GM18873 (cell line): ENCODE measurements around the gene IKZF2.
"Not testable (repeated sequence)": the region's sequence is repeated elsewhere in the genome, so short reads cannot be mapped to it uniquely, and the experiment has no call there.

Experiments
- ATAC-seq: cut with Tn5 transposase; IDR thresholded peaks from one replicate; pipeline ENCODE4 v1.9.1; 2021; ENCODE audit warnings: mild to moderate bottlenecking, moderate library complexity, moderate number of reproducible peaks; ENCODE audit not compliant: unreplicated experiment, low FRiP score

The IKZF2 gene

DNA sequence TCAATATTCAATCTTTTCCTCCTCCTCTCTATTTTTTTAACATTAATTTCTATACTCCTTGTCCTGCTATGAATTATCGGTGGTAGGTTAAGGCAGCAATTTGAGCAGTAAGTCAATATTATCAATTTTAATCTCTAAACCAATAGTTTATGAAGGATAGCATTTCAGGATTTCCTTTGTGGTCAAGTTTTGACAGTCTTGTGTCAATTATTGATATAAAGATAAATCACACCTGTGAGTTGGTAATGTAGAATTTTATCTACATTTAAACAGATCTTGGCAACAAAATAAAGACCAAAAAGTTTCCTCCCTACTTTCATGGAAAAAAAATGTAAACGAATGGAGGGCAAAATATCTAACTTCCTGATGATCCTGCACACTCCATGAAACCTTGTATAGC, 87.3 kb downstream of the IKZF2 start:
- ATAC-seq = no peak

DNA sequence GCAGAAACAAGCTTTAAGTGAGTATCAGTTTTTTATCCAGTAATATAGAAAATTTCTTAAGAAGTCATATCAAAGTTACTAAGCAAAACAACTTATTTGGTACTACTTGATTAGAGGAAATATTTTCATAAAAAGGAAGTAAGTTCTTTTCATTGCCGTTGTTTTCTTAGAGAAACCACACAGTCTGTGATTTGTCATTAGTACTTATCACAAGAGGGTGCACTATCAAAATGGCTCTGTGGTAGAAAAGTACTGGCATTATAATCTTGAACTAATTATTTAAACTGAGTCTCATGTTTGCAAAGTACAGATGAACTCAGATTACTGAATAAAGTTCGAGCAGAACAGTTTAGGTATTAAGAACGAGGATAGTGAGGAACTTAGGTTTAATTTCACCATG, 93.4 kb downstream of the IKZF2 start:
- no peak for ATAC-seq

DNA sequence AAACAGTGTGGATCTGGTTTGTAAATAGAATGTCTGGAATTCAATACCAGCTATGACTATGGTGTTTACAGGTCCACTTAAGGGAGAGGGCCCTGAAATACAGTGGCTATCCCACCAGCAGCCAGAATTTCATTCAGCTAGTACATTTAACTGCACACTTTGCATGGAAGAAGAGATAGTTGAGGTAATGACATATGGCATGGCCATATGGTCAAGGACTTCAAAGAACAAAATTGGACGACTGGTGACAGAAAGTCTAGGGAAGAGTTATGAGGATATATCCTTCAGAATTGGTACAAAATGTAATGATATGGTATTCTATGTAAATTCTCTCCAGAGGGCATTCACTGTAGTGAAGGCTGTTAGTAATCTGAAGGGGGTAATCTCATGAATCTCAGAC, 105.0 kb downstream of the IKZF2 start:
- ATAC-seq = no peak

- no peak for ATAC-seq
Measured at GRCh38 chr2:213043566-213043965, 107.8 kb downstream of the IKZF2 start.

DNA sequence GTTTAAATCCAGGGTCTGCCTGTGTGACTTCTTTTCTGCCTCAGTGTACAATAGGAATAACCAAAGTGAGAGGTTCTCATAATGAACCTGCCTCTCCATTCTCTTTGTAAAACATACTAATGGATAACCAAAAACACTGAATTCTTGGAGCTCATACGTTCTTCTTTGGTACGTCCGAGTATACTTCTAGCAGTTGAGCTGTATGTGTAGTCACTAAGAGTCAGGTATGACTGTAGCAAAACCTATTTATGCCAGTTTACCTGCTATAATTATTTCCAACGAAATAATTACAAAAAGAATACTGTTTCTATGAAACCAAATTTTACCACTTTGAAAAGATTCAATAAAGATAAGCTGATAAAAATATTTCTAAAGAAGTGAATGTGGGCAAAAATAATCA, 109.2 kb downstream of the IKZF2 start:
- ATAC-seq = no peak

DNA sequence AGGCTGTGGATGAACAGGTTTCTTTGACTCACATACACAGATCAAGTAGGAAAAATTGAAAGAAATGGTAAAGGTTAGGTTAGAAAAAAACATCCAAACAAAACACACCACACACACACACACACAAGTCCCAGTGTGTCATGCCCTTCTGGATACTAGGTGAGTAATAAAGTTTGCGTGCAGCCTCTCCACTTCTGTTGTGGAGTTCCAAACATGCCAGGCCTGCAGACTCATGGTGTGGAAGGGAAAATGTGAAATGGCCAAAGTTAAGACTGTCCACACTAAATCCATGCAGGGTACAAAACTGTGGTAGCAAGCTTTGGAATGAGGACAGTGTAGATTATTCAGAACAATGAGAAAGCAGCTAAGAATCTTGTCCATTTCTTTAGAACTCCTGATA, 114.6 kb downstream of the IKZF2 start:
- ATAC-seq = no peak

DNA sequence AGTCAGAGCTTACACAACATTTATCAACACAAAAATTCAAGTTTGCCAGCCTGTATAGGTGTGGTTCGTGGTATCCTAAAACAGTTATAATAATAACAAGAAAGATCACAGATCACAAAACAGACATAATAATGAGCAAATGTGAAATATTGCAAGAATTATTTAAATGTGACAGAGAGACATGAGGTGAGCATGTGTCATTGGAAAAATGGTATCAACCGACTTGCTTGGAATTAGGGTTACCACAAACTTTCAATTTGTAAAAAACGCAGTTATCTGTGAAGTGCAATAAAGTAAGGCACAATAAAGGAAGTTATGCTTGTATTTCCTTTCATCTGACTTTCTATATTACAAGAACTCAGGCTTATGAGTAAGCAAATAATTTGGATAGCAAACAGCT, 116.8 kb downstream of the IKZF2 start:
- no peak for ATAC-seq

- no peak for ATAC-seq
Measured at GRCh38 chr2:213032607-213033006, 118.8 kb downstream of the IKZF2 start.

DNA sequence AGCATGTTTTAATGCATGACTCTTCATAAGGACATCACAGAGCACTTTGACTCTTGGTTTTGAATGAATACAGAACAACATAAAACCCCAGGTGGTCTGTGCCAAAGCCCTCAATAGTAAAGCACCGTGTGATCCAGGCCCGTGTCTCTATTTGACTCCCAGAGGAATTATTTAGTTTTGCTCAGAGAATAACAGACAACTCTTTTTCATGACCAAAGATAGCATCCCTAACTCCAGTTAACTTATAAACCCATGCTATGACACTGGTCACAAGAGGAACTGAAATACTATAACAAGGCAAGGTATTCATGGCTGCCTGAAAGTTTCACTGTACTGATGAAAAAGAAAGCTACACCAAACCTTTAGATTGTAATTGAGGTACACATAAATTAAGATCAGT, 128.4 kb downstream of the IKZF2 start:
- ATAC-seq = peak; percentile 75

GRCh38 chr2:213021971-213022899, 129.2 kb downstream of the IKZF2 start:
- peak; percentile 80 for ATAC-seq

DNA sequence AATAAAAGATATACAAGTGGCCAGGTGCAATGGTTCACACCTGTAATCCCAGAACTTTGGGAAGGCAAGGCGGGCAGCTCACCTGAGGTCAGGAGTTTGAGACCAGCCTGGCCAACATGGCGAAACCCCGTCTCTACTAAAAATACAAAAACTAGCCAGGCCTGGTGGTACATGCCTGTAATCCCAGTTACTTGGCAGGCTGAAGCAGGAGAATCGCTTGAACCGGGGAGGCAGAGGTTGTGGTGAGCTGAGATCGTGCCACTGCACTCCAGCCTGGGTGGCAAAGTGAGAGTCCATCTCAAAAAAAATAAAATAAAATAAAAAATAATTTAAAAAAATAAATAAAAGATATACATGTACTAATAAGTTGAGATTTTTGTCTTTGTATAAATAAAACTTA, 130.5 kb downstream of the IKZF2 start:
- not testable (repeated sequence) for ATAC-seq

- no peak for ATAC-seq
Measured at GRCh38 chr2:213020268-213020667, 131.1 kb downstream of the IKZF2 start.

- ATAC-seq = no peak
Measured at GRCh38 chr2:213019368-213019767, 132.0 kb downstream of the IKZF2 start.

GRCh38 chr2:213018340-213018901, 133.0 kb downstream of the IKZF2 start:
- ATAC-seq = no peak

DNA sequence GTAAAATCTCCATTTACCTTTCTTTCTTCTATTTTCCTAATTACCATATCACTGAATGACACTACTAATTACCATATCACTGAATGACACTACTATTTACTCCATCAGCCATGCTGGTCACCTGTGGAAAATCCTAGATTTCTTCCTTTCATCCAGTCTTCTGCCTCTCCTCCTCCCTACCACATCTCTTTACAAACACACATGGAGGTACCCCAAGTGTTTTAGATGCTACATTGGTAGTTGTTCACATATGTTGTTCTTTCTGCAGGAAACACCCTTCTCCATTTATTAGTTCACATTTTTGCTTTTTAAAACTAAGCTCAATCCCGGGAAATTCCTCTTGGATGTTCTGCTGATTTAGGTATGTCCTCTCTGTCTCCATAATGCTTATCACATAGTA, 134.0 kb downstream of the IKZF2 start:
- no peak for ATAC-seq

DNA sequence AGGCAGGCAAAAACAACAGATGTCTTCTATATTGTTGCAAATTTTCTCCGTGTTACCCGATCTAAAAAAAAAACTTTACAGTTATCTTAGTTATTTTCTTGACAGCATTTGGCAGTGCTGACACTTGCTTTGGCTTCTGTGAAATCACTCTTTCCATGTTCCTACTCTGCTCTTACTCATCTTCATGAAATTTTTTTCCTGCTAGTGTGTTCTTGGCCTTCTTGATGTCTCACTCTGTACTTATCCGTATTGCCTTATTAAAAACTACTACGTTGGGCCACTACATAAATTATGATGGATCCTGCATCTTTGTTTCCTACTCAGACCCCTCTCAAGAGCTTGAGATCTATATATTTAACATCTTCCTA, 134.4 kb downstream of the IKZF2 start:
- ATAC-seq = no peak

DNA sequence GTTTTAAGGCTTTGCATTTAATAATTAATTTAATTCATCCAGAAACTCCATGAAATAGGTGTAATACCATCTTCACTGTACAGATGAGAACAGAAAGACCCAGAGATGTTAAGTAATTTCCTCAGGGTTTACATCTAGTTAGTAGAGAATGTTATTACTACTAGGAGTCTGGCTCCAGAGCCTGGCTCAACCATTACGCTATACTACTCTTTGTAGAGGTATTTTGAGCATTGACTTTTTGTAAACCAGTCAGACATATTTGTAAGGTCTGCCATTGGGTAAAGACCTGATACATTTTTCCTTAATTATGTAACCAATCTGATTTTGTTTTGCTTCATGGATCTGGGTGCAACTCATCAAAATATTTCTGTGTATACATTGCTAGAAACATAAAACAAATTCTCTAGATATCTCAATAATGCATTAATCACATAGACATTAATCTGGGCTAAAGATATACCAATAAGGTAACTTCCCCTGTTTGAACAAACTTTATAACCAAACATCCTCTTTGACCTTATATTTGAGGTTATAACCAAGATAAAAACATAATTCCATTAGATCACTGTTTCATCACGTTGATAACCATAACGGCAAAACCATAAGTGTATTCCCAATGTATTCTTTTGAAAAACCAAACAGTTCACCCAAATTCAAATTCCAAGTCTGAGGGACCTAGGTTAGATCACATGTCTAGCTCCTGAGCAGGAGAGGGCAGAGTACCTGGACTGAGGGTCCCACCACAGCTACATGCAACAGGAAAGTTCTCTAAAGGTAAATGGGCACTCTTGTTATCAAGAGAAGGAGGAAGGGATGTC, 135.0 kb downstream of the IKZF2 start:
- ATAC-seq = peak; percentile 36

DNA sequence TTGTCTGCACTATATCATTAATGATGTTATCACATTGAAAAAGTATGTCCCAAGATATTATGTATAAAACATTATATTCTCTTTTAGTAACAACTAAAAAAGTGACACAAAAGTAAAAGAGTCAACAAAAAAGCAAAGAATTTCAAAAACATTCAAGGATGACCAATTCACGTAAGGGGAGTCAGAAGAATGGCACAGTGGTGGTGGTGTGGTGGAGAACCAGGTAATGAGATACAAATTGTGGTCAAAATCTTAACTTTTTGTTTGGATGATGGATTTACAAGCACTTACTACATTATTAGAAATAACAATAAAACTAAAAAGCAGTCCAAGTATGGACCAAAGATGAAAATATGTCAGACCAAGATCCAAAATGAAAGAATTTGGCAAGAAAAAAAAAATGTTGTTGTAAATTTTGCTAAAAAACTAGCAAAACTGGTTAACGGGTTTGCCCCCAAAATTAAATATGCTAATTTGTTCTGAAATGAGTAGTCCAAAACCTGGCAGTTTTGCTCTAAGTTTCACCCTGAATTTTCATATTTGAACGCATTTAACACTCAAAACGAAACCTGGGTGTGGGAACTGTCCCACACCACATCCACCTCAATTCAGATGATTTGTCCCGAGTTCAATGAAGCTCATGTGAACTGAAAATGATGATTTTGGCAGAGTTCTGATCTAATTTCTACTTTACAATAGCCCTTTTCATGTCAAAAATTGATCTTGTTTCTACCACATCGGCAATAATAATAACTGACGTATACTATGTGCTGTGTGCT, 135.8 kb downstream of the IKZF2 start:
- peak; percentile 78 for ATAC-seq

DNA sequence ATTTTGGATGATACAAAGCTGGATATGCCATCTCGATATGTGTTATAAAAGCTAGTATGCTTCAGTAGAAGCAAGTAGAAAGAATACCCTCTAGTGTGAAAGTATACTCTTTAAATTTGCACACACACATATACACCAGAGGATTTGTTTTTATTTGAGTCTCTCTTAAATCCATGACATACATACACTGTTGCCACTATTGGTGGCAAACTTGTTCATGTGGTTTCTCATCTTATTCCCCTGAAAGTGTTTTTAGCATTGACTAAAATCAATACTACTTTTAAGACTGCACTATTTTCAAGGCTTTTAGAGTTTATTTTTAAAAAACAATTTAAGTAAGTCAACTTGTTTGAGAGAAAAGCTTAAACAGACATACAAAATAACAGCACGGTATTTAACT, 137.4 kb downstream of the IKZF2 start:
- ATAC-seq = no peak

GRCh38 chr2:213011505-213011904, 139.9 kb downstream of the IKZF2 start:
- no peak for ATAC-seq
